AG09309 (cell line): ENCODE results near the gene KRT3.

Source experiments
- DNase-seq: peaks from one replicate; pipeline ENCODE4 v3.0.0-alpha.2; 2010; ENCODE audit warnings: low read depth
- H3K4me3 ChIP-seq: 2 replicates; pipeline ENCODE4 v1.5.1; 2011; ENCODE audit warnings: mild to moderate bottlenecking, low read depth, low read length, moderate library complexity; ENCODE audit not compliant: control insufficient read depth
- TF ChIP-seq, protein P1 (sequence below): IDR thresholded peaks from 2 replicates; pipeline ENCODE4 v1.5.1; 2011; ENCODE audit warnings: mild to moderate bottlenecking, low read depth, low read length, inconsistent platforms; ENCODE audit not compliant: insufficient read depth, control insufficient read depth; ENCODE audit errors: missing control alignments

KRT3 gene

GRCh38 chr12:52749827-52750226 lies 46.1 kb downstream of the KRT3 start:
- H3K4me3 ChIP-seq: no peak overlapping the region
- DNase-seq: no peak
- TF ChIP-seq, protein P1, sequence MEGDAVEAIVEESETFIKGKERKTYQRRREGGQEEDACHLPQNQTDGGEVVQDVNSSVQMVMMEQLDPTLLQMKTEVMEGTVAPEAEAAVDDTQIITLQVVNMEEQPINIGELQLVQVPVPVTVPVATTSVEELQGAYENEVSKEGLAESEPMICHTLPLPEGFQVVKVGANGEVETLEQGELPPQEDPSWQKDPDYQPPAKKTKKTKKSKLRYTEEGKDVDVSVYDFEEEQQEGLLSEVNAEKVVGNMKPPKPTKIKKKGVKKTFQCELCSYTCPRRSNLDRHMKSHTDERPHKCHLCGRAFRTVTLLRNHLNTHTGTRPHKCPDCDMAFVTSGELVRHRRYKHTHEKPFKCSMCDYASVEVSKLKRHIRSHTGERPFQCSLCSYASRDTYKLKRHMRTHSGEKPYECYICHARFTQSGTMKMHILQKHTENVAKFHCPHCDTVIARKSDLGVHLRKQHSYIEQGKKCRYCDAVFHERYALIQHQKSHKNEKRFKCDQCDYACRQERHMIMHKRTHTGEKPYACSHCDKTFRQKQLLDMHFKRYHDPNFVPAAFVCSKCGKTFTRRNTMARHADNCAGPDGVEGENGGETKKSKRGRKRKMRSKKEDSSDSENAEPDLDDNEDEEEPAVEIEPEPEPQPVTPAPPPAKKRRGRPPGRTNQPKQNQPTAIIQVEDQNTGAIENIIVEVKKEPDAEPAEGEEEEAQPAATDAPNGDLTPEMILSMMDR: no peak

- H3K4me3 ChIP-seq: no peak overlapping the region
- DNase-seq: no peak
- TF ChIP-seq, protein P1: no peak
Observed at GRCh38 chr12:52748578-52748977, 47.3 kb downstream of the KRT3 start.

- DNase-seq: no peak
- no peak overlapping the region for H3K4me3 ChIP-seq
- TF ChIP-seq, protein P1: no peak
Observed at GRCh38 chr12:52745554-52745953, 50.4 kb downstream of the KRT3 start.

DNA sequence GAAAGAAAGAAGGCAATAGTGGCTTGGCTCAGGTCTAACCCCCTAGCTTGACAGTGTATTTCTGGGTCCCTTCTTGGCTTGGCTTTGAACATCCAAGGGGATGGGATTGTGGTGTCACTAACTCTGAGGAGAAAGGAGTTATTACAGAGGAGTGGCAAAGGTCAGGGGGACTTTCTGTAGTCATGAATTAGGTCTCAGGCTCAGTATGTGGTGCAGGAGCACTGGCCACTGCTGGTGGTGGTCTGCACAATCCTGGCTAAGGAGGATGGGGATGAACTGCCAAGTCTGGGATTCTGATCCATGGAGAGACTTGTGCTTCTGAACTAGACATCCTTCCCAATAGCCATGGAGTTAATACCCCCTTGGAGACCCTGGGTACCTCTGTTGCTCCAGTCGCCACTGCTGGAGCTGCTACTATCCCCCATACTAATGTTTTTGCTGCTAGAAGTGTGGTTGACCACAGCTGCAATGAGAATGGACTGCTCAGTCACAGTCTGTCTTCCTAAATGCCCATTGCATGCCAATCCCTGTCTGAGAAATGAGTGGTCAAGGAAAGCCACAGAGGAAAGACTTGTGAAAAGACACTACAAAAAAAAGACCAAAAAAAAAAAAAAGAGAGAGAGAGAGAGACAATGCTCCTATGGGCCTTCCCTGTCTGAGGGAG lies 51.3 kb downstream of the KRT3 start:
- no peak overlapping the region for H3K4me3 ChIP-seq
- no peak for DNase-seq
- TF ChIP-seq, protein P1: no peak

GRCh38 chr12:52742822-52743457 lies 53.0 kb downstream of the KRT3 start:
- TF ChIP-seq, protein P1: no peak
- no peak for DNase-seq

DNA sequence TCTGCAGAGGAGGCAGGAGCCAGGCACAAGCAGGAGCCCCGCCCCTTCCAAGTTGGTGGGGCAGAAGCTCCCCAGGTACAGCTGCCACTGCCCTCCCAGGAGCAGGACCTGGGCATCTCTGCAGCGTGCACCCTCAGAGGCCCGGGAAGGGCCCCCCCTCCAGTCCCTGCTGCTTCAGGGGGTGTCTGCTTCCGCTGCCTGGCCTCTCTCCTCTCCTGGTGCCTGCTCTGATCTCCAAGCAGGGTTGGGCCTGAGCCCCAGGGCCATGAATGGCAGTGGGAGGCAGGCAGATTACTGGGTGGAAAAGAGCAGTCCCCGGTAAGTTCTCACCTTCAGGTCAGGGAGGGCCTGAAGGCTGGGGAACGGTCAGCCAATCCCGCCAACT lies 53.7 kb downstream of the KRT3 start:
- no peak for DNase-seq
- H3K4me3 ChIP-seq: no peak overlapping the region
- TF ChIP-seq, protein P1: no peak

More at GRCh38 chr12:52742822-52743457, 53.0 kb downstream of the KRT3 start:
- H3K4me3 ChIP-seq: no peak overlapping the region
